Measurements from ENCODE around the gene CRACR2B.

Gene CRACR2B

DNA sequence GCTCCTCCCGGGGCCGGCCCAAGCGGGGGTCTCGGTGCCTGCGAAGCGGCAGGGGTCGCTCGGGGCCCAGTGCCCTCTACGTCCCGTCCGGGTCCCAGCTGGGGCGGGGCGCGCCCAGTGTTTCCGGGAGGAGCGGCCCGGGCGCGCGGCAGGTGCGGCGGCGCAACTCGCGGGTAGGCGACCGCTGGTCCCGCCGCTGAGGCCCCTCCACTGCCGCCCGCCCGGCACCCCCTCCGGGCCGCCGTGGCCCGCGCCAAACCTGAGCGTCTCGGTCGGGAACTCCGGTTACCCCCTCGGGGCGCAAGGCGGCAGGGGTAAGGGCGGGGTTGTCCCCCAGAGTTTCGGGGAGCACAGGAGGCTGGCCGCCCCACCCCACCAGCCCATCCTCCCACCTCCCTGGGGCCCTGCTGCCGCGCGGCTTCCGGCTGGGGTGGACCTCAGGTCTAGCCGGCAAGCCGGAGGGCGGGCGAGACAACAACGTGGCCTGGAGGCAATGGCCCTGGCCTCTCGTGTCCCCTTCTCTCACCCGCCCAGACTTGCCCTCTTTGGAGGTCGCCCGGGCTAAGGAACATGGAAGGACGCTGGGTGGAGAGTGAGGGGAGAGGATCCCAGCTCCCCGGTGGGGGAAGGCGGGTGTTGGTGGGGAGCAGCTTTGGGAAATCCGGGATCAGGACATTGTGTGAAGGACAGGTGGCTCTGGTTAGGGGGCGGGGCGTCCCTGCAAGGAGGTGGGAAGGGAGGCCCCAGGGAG is 398 bp upstream of the CRACR2B start:
- DNase-seq: no peak

DNA sequence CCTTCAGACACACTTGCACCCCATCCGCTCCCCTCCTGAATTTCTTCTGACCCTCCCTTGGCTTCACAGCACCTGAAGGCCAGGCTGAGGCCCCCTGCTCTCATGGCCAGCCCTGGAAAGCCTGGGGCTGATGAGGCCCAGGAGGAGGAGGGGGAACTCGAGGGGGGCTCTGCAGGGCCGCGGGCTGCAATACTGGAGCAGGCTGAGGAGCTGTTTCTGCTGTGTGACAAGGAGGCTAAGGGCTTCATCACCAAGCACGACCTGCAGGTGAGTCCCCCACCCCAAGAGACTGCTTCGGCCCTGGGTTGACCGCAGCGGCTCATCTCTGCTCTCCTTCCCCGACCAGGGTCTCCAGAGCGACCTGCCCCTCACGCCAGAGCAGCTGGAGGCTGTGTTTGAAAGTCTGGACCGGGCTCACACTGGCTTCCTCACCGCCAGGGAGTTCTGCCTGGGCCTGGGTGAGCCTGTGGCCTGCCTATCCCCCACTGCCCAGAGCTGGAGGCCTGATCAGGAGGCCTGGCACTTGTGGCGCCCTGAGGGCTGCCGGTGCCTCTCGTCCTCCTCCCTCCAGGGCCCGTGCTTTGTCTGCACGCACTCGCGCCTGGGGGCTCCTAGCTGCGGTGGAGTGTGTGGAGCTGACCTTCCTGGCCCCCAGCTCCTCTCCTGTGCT is 922 bp downstream of the CRACR2B start:
- no peak for DNase-seq

DNA sequence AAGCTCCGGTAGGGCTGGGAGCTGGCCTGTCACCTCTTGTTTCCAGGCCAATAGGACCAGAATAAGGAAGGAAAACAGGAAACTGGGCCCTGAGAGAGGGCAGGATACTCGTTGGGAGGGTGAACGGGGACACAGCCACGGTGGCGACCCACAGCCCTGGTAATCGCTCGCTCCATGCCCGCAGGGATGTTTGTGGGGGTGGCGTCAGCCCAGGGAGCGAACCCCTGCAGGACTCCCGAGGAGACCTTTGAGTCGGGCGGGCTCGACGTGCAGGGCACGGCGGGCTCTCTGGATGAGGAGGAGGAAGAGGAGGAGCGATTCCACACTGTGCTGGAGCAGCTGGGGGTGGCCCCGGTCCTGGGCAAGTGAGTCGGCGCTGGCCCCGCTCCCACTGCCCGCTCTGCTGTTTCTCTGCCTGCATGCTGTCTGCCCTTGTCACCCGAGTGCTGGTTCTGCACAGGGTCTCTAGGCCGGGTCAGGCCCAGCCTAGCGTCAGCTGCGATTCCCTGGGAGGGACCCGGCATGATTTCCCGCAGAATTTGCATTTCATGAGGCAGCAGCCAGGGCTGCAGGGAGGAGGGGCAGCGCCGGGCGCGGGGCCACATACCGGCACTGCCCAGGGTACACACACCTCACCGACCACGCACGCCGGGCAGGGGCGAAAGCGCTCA is 1.6 kb downstream of the CRACR2B start:
- DNase-seq: no peak

DNA sequence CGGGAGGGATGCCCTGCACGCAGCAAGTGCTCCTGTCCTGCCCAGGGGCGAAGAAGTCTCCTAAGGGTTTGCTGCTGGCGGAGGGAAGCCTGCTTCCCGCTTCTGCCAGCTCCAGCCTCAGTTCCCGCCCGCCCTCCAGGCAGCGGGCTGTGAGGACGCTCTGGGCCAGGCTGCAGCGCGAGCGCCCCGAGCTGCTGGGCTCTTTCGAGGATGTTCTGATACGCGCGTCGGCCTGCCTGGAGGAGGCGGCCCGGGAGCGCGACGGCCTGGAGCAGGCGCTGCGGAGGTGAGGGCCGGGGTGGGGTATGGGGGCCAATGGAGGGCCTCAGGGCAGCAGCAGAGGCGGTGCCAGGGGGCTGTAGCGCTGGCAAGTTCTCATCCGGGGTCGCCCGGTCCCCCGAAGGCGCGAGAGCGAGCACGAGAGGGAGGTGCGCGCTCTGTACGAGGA is 2.2 kb downstream of the CRACR2B start:
- DNase-seq: no peak

DNA sequence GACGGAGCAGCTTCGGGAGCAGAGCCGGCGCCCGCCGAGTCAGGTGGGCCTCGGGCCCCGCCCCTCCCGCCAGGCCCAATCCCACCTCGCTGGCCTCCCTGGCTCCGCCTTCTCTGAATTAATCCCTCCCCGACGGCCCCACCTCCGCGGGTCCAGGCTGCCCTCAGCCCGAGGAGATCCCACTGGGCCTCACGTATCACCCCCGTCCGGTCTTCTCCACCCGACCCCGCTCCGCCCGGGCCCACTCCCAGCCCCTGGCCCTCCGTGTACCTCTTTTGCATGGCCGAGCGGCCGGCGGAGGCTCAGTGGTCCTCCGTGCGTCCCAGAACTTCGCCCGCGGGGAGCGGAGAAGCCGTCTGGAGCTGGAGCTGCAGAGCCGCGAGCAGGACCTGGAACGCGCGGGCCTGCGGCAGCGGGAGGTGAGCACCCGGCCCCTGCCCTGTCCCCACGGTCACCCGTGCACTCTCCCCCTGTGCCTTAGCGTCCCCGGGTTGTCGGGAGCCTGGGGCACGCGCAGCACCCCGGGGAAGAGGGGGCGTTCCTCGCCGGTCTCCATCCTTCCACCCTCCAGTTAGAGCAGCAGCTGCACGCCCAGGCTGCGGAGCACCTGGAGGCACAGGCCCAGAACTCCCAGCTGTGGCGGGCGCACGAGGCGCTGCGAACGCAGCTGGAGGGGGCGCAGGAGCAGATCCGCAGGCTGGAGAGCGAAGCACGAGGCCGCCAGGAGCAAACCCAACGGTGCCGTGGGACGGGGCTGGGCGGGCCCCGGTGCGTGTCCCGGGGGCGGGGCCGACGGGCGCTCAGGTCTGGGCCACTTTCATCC is 2.8 kb downstream of the CRACR2B start:
- no peak for DNase-seq

DNA sequence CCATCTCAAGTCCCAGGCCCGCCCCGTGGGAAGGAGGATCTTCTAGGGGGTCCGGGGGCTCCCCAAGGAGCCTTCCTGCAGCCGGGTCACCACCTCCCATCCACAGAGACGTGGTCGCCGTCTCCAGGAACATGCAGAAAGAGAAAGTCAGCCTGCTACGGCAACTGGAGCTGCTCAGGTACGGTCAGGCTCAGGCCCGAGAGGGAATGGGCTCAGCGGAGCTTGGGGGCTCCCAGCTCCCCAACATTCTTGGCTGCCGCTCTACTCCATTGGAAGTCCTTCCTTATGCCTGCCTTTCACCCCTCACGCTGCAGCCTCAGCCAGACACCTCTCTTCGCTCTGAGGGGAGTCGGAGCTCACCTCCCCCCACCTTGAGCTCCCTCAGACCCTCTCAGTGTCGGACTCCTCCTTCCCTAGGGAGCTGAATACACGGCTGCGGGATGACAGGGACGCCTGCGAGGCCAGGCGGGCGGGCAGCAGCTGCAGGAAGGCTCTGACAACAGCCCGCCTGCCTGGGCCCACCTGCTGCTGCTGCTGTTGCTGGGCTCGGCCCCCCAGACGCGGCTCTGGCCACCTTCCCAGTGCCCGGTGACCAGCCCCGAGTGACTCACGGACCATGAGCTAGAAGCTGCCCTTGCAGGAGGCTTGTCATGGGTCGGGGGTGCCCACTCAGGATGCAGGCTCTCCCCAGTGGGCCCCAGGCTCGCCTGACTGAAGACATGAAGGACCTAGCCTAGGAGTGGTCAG is 3.6 kb downstream of the CRACR2B start:
- no peak for DNase-seq

DNA sequence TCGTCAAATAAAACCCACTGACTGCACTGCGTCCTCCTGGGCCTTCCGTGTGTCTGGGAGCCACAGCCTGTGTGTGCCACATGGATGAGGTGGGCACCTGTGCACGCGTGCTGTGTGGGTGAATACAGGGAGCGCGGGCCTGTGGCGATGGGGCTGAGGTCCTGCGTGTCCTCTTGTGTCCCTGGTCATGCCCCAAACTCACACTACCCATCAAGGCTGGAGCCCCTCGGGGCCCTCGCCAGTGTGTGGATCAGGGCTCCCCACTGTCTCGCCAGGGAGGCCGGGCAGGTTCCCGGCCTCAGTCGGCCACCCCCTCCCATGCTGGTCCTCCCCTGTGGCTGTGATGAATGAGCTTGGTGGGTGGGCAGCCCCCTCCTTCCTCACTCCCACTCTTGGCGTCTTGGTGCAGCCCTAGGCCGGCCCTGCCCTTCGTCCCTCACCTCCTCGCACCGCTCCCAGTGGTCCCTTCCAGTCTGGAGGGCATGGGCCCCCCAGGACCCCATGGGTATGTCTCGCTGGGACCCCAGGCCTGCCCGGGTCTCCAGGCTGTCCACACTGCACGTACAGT is 4.3 kb downstream of the CRACR2B start:
- DNase-seq: no peak

DNA sequence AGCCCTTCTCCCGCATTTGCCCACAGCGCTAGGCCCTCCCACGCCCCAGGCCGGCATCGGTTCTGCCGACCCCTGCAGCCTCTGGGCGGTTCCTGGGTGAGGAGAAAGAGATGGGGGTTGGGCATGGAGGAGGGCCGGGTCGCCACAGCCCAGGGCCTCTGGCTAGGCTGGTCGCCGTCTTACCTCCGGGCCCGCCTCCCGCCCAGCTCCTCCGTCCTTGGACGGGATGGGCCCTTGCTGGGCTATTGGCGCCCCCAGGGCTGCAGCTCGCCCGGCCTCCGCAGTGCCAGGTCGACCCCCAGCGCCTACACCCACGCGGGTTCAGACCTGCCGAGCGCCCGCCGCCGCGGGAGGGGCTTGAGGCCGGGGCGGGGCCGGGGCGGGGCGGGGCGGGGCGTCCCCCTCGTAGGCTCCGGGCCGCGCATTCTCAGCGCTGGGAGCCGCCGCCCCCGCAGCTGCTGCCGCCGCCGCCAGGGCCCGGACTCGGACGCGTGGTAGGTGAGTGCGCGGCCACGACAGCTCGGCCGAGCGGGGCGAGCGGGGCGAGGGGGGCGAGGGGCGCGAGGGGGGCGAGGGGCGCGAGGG is 4.9 kb downstream of the CRACR2B start, which contains the start of gene CD151:
TSS of gene CD151 (plus strand) at position 424 of the 585 bp plus-strand sequence. CDS start 3,118 bp downstream, outside the sequence.
- no peak for DNase-seq

DNA sequence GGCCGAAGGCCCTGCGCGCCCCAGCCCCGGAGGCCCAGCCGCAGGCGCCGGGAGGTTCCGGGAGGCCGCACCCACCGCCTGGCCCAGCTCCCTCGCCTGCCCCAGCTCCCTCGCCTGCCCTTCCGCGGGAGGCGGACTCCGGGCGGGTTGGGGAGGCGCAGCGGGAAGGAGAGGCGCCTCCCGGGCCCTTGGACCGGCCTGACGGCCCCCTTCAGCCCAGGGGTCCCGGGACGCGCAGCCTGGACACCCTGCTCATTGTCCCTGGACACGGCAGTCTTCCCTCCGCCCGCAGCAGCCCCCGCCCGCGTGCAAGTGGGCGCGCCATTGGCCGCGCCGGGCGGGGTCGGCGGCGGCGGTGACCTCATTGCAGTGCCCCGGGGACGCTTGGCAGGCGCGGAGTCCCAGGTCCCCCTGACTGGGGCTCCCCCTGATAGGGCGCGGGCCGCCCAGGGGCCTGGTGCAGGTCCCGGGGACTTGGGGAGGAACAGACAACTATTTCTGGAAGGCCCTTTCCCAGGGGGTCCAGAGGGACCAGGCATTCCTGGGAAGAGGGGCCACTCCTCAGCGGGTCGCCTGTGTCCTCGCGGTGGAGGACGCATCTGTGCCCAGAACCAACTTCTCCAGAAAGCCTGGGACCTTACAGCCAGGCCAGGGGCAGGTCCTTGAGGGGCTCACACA is 5.5 kb downstream of the CRACR2B start:
- no peak for DNase-seq

DNA sequence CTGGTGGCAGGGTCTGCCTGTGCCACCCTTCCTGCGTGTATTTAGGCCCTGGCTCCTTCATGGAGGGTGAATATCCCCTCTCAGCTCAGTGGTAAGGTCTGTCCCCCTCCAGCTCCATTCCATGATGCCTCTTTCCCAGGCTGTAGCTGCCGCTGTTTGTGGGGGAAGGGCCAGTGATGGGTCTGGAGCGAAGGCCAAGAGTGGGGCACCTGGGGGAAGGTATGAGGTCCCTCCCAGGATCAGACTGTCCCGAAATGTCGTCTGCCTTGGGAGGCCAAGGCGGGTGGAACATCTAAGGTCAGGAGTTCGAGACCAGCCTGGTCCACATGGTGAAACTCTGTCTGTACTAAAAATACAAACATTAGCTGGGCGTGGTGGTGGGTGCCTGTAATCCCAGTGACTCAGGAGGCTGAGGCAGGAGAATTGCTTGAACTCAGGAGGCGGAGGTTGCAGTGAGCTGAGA is 6.2 kb downstream of the CRACR2B start:
- no peak for DNase-seq

DNA sequence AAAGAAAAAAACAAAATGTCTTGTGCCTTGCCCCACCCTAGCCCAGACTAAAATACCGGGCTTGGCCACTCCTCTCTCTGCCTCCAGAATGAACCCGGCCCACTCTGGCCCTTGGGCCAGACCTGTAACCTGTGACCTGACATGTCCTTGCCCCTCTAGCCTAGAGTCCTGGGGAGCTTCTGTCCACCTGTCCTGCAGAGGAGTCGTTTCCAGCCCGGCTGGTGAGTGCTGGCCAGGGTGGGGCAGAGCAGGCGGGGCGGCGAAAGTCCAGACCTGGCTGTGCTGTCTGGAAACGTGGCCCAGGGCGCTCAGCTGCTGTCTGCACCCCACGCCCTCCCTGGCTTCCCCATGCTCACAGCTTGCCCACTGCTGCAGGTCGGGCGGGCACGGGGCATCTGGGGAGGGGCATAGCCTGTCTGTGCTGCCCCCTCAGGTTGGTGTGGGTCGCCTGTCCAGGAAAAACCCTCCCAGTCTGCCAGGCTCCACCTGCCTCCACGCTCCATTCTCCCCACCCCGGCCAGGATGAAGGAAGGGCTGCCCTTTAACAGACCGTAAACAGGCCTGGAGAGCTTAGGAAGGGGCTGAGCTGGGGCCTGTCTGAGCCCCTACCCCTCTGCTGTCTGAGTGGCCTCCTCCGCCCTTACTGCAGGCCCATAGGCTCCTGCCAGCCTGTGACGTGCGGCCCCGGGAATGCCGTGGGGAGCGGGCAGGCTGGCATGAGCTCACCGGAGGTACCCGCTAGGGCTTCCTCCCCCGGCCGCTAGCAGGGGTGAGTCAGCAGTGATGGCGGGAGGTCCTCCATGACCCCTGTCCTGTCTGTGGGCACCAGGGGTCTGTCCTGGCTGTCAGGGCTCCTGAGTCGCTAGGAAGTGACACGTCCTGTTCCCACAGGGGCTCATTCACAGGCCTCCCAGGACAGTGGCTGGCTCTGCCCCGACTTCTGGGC is 6.9 kb downstream of the CRACR2B start:
- DNase-seq: no peak

DNA sequence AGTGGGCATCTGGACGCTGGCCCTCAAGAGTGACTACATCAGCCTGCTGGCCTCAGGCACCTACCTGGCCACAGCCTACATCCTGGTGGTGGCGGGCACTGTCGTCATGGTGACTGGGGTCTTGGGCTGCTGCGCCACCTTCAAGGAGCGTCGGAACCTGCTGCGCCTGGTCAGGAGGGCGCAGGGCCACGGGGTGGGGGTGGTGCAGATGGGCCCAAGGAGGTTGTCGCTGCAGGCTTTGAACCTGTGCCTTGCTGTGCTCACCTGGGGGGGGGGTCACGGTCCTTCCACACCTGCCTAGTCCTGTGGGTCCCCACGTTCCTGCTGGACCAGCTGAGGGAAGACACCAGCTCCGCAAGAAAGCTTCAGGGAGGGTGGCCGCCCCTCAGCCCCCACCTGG is 8.6 kb downstream of the CRACR2B start:
- no peak for DNase-seq

DNA sequence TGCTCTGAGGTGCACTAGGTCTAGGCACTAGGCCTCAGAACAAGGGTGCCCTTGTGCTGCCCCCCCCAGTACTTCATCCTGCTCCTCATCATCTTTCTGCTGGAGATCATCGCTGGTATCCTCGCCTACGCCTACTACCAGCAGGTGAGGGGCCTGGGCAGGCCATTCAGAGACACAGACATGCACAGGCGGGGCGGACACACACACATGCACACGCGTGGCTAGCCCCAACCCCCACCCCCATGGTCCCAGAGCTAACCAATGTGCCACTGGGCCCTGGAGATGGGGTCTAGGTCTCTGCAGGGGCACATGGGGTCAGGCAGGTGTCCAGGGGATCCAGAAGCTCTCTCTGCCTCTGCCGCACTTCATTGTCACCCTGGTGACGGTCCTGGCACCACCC is 9.0 kb downstream of the CRACR2B start:
- no peak for DNase-seq

DNA sequence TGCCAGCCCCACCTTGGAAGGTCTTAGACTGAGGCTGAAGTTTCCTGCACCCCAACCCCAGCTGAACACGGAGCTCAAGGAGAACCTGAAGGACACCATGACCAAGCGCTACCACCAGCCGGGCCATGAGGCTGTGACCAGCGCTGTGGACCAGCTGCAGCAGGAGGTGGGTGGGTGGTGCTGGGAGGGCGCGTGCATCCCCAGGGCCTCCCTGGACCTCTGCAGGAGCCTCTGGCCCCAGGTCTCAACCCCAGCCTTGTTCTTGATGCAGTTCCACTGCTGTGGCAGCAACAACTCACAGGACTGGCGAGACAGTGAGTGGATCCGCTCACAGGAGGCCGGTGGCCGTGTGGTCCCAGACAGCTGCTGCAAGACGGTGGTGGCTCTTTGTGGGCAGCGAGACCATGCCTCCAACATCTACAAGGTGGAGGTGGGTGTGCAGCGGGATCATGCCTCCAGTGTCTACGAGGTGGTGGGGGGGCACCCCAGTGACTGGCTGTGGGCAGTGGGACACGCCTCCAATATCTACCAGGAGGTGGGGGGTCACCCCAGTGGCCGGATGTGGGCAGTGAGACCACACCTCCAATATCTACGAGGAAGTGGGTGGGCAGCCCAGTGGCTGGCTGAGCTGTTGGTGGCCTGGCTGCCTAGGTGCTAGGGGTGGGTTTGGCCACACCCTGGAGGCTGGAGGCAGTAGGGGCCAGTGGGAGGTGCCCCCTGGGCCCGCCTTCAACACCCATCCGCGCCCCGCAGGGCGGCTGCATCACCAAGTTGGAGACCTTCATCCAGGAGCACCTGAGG is 9.7 kb downstream of the CRACR2B start:
- DNase-seq: no peak

DNA sequence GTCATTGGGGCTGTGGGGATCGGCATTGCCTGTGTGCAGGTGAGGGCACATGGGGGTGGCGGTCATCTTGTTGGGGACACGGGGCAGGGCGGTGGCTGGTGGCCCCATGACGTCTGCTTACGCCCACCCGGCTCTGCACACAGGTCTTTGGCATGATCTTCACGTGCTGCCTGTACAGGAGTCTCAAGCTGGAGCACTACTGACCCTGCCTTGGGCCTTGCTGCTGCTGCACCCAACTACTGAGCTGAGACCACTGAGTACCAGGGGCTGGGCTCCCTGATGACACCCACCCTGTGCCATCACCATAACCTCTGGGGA is 10.2 kb downstream of the CRACR2B start:
- DNase-seq: no peak

DNA sequence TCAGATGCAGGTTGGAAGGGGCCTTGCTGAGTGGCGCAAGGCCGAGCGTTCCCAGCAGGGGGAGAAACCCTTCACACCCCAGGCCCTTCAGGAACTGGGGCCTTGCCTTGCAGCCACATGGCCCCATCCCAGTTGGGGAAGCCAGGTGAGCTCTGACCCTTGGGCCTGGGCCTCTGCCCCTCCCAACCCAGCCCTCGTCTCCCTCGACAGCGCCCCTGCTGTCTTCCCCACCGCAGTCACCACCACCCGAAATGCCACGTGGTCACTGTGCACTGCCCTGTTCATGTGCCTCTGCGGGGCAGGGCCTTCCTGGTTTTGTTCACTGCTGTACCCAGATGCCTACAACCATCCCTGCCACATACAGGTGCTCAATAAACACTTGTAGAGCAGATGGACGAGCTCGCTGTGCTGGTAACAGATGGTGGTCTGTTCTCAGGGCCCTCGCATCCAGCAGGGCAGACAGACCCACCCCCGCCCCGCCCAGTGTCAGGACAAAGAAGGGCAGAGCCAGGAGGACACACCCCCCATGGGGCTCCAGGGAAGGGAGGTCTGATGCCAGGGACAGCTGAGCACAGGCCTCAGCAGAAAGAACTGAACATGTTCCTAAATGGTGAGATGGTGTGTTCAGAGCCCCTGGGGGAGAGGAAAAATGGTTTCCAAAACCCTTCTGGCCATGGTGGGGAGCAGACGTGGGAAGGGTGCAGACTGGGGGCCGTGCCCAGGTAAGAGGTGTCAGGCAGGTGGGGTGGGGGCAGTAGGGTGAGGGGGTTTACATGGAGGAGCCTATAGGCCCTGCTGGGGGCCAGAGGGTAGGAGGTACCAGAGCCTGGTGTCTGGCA is 10.9 kb downstream of the CRACR2B start:
- DNase-seq: no peak

DNA sequence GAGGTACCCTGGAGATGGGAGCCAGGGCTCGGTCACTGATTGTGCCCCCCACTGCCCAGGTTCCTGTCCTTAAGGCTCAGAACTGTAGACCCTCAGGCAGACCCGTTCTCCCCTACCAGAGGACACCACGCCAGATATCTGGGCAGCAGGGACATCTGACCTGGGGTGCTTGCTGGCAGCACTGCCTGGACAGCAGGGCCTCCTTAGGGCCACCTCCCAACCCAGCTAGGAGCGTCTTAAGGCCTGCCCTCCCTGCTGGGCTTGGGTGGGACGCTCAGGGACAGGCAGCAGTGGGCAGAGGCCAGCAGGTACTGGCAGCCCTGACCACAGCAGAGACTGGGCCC is 11.5 kb downstream of the CRACR2B start:
- no peak for DNase-seq
